GM18498 (cell line): ENCODE data around the gene NCKAP1.
"Not testable (repeated sequence)": the region's sequence is repeated elsewhere in the genome, so short reads cannot be mapped to it uniquely, and the experiment has no call there.

Source experiments
- ATAC-seq: cut with Tn5 transposase; IDR thresholded peaks from one replicate; pipeline ENCODE4 v1.9.1; 2021; ENCODE audit warnings: mild to moderate bottlenecking, moderate library complexity; ENCODE audit not compliant: unreplicated experiment

The NCKAP1 gene

DNA sequence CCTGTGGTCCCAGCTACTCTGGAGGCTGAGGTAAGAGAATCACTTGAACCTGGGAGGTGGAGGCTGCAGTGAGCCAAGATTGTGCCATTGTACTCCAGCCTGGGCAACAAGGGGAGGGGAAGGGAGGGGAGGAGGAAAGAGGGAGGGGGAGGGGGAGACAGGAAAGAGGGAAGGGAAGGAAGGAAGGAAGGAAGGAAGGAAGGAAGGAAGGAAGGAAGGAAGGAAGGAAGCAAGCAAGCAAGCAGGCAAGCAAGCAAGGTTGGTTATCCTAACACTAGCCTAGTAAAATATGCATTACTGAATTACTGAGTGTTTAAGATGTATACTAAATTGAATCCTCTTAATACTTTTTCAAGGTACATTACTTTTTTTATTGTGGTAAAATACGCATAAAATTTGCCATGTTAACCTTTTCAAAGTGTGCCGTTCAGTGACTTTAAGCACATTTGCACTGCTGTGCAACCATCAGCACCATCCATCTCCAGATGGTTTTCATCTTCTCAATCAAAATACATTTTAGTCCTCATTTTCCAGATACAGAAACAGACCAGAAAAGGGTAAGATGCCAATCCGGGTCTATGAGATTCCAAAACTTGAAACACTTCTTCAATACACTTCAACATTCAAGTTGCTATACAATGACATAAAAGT is 28.9 kb downstream of the NCKAP1 start:
- ATAC-seq = no peak

DNA sequence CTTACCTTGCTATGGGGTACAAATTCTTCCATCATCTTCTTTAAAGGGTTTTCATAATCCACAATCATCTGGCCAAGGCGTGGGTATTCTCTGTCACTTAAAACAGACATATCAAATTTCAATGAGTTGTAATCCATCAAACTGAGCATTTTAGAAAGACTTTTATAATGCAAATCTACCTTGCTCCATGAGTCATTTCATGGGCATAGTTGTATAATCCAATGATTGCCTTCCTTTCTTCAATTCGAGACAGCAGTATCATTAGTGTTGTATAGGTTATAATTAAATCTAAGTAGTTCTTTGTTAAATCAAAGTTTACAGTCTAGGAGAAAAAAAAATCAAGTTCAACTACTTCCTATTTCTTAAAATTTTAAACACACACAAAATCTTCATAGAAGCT is 36.3 kb downstream of the NCKAP1 start:
- ATAC-seq = no peak

DNA sequence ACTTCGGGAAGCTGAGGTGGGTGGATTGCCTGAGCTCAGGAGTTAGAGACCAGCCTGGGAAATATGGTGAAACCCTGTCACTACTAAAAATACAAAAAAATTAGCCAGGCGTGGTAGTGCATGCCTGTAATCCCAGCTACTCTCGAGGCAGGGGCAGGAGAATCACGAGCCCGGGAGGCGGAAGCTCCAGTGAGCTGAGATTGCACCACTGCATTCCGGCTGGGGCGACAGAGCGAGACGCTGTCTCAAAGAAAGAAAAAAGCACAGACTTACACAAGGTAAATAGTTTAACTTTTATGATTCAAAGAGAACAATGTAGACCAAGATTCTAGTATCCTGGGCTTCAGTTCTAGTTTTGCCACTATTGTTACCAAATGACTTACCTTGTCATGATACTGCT is 37.4 kb downstream of the NCKAP1 start:
- no peak for ATAC-seq

DNA sequence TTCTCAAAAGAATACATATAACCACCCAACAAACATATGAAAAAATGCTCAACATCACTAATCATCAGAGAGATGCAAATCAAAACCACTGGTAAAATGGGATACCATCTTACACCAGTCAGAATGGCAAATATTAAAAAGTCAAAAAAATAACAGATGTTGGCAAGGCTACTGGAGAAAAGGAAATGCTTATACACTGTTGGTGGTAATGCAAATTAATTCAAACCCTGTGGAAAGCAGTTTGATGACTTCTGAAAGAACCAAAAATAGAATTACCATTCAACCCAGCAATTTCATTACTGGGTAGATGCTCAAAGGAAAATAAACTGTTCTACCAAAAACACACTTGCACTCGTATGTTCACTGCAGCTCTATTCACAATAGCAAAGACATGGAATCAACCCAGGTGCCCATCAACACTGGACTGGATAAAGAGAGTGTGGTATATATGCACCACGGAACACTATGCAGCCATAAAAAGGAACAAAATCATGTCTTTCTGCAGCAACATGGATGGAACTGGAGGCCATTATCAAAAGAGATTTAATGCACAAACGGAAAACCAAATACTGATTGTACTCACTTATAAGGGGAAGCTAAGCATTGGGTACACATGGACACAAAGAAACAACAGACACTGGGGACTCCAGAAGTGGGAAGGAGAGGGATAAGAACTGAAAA is 38.8 kb downstream of the NCKAP1 start:
- no peak for ATAC-seq

DNA sequence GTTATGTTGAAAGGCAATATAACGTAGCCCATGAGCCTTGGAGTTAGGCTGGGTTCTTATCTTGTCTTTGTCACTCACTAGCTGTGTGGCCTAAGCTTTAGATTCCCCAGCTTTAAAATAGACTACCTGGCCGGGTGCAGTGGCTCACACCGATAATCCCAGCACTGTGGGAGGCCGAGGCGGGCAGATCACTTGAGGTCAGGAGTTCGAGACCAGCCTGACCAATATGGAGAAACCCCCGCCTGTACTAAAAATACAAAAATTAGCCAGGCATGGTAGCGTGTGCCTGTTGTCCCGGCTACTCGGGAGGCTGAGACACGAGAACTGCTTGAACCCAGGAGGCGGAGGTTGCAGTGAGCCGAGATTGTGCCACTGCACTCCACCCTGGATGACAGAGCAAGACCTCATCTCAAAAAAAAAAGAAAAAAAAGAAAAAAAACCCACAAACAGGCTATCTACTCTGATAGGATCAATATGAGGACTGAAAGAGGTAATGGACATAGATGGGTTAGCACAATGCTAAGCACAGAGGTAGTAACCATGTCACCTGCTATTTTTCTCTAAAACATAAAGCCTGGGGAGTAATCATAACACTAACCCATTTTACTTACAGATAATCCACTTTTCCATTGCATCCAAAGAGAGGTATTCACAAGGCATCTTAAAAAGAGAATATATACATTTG is 43.9 kb downstream of the NCKAP1 start:
- ATAC-seq = no peak

DNA sequence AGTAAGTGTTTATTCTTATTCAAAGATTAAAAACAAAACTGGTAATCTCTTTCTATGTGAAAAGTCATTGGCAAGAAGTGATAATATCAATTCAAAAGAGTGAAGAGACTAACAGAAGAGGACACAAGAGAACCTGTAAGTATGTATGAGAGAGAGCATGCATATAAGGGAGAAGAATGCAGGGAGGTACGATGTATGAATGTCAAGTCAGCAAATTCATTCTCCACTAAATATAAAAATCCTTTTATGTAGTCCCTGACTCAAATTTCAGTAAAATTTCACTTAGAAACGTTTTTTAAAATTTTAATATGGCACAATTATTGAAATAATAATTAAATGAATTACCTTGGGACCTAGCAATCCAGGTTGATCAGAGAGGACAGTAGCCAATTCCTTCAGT is 55.3 kb downstream of the NCKAP1 start:
- no peak for ATAC-seq

DNA sequence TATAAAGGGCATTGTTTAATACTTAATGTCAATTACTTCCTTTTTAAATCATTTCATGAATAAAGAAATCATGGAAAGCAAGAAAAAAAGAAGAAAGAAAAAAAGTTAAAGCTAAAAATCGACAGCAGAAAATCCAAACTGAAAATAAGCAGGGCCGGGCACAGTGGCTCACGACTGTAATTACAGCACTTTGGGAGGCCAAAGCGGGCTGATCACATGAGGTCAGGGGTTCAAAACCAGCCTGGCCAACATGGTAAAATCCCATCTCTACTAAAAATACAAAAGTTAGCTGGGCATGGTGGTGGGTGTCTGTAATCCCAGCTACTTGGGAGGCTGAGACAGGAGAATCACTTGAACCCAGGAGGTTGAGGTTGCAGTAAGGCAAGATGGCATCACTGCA is 56.8 kb downstream of the NCKAP1 start:
- not testable (repeated sequence) for ATAC-seq

DNA sequence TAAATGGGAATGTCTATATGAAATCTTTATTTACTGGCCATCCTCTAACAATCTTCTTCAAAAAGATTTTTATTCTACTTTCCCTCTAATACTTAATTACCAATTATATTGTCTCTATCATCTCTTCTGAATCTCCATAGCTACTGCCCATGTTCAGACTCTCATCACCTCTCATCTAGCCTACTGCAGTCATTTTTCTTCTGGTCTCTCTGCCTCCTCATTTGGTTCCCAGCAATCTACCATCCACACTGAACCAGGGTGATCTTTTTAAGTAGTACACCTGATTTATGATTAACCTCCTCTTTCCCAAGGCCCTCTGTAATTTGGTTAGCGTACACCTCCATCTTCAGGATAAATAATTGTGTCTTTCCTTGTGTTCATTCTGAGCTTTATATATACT is 57.6 kb downstream of the NCKAP1 start:
- ATAC-seq = no peak

DNA sequence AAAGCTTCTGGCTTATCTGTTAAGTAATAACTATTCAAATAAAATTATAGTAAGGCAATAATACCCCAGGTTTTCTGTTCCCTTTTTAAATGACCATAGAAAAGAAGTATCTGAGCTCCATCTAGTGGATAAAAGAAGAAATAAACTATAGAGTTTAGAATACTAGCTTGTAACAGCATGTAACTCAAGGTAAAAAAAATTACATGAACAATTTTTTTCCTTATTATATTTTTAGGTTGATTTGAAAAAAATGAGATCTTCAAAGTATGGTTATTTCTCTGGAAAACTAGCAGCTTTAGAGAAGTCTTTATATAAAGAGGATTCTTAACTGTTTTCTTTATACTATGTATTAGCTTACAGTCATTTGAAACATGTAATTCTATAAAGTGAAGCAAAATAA is 58.1 kb downstream of the NCKAP1 start:
- peak; percentile 66 for ATAC-seq

DNA sequence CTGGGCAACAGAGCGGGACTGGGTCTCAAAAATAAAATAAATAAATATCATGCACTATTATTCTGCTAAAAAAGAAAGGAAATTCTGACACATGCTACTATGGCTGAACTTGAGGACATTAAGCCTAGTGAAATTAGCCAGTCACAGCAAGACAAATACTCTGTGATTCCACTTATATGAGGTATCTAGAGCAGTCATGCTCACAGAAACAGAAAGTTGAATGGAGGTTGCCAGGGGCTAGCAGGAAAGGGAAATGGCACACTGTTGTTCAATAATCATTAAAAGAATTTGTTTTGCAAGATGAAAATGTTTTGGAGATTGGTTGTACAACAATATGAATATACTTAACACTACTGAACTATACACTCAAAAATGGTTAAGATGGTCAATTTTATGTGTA is 60.8 kb downstream of the NCKAP1 start:
- peak; percentile 71 for ATAC-seq

DNA sequence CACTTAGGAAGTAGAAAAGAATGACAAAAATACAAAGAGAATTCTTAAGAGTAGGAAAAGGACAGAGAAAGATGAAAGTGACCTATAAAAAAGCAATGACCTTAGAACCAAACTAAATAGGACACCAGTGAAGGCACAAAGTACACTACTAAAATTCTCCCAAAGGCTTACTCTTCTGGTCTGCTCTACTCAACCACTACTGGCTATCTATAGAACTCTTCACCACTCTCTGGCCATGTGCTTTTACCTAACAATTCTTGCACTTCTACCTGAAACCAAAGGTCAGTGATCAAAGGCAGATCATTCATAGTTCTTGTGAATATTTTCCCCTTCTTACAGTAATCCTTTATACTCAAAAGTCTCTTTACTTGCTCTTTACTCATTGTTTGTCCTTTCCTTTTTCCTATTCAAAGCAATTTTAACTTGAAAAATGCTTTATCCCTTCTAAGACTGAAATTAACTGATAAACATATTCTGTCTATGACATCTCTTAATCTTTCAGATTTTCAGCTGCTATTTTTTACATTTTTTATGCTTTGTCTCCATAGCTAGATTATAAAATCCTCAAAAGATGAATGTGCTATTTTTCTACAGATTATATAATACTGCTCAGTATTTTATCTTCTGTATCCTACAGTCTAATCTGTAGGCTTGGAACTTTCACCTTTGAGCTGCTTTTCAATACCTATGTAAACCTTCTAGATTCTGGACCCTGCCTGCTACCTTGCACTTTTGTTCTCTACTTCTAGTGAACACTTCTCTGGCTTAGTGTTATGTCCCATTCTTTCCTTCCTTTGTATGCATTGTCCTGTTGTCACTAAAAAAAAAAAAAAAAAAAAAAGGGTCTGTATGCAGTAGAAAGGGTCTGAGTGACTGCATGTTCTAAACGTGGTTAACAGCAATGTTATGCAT is 64.6 kb downstream of the NCKAP1 start:
- no peak for ATAC-seq

DNA sequence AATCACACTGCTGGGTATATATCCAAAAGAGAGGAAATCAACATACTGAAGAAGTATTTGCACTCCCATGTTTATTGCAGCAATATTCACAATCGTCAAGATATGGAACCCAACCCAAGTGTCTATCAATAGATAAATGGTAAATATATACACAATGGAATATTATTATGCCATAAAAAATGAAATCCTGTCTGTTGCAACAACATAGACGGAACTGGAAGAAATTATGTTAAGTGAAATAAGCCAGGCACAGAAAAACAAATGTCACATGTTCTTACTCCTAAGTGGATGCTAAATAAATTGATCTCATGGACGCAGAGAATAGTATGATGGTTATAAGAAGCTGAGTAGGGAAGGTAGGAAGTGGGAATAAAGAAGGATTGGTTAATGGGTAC is 65.7 kb downstream of the NCKAP1 start:
- ATAC-seq = no peak

DNA sequence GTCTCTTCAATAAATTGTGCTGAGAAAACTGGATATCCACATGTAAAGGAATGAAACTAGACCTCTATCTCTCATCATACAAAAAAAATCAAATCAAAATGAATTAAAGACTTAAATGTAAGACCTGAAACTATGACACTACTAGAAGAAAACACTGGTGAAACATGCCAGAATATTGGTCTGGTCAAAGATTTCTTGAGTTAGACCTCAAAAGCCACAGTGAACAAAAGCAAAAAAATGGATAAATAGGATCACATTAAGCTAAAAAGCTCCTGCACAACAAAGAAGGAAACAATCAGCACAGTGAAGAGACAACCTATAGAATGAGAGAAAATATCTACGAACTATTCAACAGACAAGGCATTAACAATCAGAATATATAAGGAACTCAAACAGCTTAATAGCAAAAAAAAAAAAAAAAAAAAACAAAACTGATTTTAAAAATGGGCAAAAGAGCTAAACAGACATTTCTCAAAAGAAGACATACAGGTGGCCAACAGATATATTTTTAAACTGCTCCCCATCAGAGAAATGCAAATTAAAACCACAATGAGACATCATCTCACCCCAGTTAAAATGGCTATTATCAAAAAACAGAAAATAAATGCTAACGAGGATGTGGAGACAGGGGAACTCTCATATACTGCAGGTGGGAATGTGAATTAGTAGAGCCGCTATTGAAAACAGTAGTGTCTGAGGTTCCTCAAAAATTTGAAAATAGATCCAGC is 66.3 kb downstream of the NCKAP1 start:
- ATAC-seq = peak; percentile 73

DNA sequence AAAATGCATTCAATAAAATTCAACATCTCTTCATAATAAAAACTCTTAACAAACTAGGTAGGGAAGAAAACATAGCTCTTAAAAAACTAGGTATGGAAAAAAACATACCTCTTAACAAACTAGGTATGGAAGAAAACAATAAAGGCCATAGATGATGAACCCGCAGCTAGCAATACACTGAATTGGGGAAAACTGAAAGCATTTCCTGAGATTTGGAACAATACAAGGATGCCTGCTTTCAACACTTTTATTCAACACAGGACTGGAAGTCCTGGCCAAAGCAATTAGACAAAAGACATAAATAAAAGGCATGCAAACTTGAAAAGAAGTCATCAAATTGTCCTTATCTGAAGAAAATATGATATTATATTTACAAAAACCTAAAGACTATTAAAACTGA is 67.8 kb downstream of the NCKAP1 start:
- ATAC-seq = no peak

DNA sequence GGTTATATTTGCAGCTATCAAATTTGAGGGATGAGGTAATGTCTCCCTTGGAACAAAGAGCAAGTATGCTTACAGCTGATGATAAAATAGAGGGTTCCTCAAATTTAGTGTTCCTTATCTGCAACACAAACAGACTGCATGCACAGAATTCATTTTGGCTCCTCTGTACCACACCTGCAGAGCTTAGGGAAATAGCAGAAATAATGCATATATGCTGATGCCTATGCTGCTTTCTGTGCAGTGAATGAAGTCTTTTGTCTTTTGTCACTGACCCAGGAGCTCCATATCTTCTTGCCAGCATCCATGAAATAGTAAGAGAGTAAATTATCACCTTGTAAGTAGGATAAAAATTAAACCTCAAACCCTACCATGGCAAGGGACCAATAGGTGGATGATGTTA is 69.8 kb downstream of the NCKAP1 start:
- no peak for ATAC-seq

DNA sequence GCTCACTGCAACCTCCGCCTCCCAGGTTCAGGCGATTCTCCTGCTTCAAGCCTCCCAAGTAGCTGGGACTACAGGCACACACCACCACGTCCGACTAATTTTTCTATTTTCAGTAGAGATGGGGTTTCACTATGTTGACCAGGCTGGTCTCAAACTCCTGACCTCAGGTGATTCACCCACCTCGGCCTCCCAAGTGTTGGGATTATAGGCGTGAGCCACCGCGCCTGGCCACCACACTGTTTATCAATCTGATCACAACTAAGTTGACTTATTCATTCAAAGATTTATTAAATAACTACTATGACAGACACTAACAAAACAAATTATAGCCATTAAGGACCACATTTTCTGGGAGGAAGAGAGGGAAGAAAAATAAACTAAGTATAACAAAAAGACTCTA is 71.9 kb downstream of the NCKAP1 start:
- not testable (repeated sequence) for ATAC-seq

DNA sequence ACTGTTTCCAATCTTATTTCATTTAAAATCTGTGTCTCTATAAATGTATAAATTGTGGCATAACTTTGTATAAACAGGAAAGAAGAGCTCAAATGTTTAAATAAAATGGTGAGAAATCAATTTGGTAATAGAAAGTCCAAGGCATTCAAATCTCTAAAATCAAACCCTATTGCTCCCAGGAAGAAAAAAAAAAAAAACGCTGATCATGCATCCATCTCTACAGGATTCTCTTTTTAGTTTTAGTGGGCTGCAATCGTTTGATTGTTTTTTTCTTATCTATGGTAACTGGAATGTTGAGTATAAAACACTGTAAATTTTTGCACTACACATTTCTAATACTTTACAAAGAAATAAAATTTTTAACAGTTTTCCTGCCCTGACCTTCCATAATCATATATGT is 75.6 kb downstream of the NCKAP1 start:
- ATAC-seq = no peak

DNA sequence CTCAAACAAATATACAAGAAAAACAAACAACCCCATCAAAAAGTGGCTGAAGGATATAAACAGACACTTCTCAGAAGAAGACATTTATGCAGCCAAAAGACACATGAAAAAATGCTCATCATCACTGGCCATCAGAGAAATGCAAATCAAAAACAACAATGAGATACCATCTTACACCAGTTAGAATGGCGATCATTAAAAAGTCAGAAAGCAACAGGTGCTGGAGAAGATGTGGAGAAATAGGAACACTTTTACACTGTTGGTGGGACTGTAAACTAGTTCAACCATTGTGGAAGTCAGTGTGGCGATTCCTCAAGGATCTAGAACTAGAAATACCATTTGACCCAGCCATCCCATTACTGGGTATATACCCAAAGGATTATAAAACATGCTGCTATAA is 77.4 kb downstream of the NCKAP1 start:
- not testable (repeated sequence) for ATAC-seq

DNA sequence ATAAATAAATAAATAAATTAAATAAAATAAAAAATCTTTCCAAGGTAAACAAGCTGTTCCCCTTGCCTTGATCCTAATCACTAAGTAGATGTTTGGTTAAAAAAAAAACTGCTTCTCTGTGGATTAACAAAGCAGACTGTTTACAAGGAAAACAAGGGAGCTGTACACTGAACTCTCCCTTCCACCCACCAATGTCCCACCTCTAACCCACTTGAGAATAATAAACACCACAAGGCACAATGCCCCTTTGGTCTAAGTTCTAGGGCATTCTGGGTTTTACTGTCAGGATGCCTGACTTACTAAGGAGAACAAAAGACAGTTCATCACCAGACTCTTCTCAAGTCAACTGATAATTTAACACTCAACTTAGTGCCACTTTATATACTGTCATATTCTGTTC is 83.5 kb downstream of the NCKAP1 start:
- no peak for ATAC-seq

DNA sequence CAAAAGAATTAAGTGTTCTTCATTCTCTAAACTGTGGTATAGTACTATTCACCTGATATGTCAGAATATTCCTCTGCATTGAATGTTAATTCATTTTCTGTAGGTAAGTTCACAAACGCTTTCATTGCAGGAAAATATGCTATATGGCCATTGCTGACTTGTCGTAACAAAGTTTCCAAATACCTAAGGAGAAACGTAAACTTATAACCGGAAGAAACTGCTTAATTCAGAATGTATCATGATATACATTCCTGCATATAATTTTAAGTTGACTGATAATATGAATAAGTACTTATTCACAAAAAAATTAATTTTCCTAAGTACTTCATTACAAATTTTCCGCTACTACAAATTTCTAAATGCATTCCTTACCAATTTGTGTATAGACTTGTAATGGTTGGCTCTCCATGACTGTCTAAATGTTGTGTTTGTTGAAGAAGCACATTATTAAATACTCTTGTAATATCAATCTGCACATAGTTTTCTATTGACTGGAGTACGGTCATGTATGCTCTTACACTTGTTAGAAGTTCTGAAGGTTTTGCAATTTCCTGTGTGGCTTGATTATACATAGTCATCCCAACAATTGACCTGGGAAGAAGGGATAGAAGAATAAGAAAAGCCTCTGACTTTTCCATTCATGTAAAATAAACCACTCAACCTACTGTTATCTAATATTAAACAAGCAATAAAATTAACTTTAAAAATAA is 85.4 kb downstream of the NCKAP1 start:
- no peak for ATAC-seq
